ENCODE data around the gene ADAM8.

The ADAM8 gene

GRCh38 chr10:133308421-133309099, 31.9 kb upstream of the ADAM8 start, which contains the start of the genes TUBGCP2 and ZNF511:
Gene TUBGCP2, minus strand, starts transcription at chr10:133308872. Its CDS starts 5,931 bp downstream, at chr10:133302941.
Gene ZNF511, plus strand, starts transcription at chr10:133308914. Its CDS starts 30 bp downstream, at chr10:133308944.
- DNase-seq, result peak; percentile 83 to 84

DNA sequence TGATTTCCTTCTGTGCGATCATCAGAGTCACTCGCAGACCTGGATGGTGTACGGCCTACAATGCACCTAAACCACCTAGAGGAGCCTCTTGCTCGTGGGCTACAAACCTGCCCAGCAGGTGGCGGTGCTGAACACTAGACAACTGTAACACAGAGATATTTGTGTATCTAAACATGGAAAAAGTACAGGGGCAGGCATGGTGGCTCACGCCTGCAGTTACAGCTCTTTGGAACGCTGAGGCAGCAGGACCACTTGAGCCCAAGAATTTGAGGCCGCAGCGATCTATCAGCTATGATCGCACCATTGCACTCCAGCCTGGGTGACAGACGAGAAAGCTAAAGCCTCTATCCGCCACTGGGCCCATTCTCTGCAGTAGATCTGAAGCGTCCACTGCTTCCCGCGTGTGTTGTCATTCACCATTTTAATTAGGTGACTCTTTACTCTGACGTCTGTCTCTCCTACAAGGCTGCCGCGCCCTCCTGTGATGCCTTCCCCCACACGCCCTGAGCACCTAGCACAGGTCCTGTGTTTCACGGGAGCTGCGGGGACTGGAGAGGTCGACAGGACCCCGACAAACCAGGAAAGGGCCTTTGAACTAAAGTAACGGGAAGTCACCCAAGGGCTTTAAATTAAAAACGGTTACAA, 31.2 kb upstream of the ADAM8 start:
- peak; percentile 89 to 90 for DNase-seq

DNA sequence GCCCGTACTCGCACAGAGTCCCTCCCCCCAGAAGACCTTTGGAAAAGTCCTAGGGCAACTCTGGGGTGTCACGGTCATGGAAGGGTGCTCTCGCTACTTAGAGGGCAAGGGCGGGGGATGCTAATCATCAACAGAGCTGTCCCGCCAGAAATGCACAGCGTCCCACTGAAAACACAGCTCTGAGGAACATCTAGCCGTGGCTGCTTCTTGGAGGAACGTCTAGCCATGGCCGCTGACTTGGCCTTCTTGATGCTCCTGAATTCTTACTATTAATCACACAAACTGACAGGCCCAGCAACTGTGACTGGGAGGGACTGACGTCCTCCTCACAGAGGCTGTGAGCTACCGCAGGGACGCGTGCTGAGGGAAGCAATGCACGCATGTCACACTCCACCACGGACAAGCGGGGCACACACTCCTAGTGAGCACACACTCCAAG, 30.3 kb upstream of the ADAM8 start:
- no peak for DNase-seq

DNA sequence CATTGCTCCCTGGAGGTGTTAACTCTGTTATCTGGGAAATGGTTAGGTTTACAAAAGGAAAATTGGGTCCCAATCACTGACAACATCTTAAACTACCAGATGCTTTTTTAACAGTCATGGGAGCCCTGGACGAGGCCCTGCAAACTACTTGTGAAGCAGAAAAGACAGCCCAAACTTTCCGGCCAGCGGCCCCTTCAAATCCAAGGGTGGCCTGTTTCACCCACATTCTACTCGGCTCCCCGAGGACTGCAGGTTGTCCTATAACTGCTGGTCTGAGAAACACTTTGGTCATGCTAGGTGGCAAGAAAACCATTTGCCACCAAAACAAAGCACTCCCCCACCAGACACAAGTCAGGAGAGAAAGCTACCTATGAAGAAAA, 29.4 kb upstream of the ADAM8 start:
- DNase-seq, result no peak

DNA sequence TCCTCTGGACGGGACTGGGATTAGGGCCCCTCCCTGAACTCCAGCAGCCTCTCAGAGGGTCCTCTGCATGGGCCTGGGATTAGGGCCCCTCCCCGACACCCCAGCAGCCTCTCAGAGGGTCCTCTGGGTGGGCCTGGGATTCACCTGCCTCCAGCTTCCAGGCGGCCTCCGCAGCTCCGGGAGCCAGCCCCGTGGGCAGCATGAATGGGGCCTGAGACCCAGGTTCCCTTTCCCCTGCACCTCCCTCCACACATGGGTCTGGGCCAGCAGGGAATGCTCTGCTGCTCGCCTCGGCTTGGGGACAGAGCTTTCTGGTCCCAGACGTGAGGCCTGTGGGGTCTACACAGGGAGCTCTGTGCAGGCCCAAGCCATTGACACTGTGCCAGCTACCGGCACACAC, 26.5 kb upstream of the ADAM8 start:
- DNase-seq, result no peak

DNA sequence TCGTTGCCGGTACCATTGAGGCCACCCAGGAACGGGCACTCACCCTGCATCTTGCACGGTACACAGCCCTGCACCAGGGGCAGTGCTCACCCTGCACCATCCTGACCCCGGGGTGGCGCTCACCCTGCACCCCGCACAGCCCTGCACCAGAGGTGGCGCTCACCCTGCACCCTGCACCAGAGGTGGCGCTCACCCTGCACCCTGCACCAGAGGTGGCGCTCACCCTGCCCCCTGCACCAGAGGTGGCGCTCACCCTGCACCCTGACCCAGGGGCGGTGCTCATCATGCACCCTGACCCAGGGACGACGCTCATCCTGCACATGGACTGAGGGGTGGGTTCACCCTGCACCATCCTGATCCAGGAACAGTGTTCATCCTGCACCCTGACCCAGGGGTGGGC, 25.6 kb upstream of the ADAM8 start:
- no peak for DNase-seq

- no peak for DNase-seq
Observed at GRCh38 chr10:133299738-133300137, 23.1 kb upstream of the ADAM8 start.

- no peak for DNase-seq
Observed at GRCh38 chr10:133299224-133299623, 22.6 kb upstream of the ADAM8 start.

DNA sequence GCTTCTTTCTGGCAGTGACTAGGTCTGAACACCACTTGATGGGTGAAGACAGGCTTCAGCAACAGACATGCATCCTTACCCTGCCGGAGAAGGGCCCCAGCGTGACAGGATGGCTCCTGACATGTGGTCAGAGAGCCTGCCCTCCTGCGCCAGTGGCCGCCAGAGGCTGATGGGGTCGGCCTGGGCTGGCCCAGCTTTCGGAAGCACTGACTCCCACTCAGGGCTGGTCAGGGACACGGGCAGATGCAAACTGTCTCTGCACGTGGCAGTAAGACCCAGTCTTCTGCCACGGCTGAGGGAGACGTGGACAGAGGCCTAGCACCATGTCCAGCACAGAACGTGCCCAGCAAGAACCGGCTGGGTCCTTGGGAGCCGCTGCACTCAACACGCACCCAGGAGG, 21.8 kb upstream of the ADAM8 start:
- no peak for DNase-seq

DNA sequence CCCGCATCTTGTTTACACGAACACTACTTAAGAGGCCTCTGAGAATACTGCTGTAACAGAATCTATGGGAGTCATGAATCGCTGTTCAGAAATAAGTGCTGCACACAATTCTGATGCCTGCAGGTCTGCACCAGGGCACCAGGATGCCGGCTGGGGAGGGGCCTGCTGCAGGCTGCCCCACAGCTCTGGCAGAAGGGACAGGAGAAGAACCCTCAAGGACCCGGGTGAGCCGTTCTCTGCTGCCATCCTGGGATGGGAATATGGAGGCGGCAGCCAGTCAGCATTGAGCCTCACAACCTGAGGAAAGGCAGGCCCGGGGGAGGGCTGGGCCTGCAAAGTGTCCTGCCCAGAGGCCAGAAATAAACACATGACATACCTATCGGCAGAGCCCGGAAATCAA, 20.8 kb upstream of the ADAM8 start:
- no peak for DNase-seq

- no peak for DNase-seq
Observed at GRCh38 chr10:133295426-133296320, 19.0 kb upstream of the ADAM8 start.

DNA sequence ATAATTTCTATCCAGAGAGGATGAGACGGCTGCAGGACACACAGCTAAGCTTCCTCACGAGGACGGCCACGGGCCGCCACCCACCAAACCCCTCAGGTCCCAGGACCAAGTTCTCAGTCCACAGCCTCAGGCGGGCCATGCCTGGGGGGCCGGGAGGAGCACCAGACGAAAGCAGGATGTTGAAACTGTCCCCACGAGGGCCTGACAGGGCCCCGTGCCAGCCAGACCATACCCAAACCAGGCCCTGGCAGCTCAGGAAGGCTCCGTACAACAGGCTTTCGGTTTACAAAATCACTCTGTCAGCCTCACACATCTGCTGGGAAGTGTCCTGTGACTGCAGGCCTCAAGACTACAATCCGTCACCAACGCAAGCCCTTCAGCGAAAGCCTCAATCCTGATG, 17.5 kb upstream of the ADAM8 start:
- no peak for DNase-seq

DNA sequence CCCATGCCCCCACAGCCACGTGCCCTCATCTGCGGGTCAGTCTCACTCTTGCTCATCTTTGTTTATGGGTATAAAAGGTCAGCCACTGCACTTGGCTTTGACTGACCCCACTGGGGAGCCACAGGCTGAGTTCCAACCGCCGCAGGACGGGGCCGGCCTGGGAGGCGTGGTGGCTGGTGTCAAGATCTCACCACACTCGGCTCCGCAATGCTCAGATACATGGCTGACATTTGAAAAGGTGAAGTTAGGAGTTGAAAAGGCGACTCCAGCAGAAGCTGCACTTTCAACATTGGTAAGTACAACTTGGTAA, 17.1 kb upstream of the ADAM8 start:
- no peak for DNase-seq

DNA sequence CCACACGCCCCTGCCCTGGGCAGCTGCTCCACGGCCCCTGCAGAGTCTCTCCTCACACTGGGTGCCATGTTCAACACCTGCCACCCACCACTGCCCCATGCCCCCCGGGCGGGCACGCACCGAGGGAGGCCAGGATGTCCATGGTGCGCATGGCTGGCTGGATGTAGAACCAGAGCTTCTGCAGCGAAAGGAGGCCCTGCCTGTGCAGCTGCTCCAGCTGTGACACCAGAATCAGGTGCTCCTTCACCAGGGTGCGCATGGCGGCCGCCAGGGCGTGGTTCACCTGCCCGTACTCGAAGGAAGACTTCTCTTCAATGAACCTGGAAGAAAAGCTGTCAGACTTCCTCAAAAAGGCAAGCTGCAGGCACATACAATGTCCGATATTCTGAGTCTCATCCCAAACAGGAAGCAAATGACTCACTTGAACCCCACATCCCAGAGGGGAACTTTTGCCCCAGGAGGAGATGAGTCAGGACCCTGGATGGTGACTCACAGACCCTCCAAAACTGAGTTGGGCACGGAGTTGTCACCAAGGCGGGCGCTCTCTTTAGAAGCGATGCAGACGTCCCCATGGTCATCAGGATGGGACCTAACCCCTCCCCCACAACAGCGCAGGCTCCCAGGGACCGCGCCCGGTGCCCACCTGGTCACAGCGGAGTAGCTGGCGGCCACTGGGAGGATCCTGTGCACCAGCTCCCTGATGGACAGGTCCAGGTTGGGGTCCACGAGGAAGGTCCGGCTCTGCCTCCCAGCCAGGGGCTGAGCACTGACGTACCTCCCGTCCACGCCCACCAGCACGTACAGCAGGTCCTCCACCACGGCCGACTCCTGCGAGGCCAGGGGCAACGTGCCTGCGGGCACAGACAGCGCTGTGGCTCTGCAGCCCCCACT, 16.5 kb upstream of the ADAM8 start:
- no peak for DNase-seq

DNA sequence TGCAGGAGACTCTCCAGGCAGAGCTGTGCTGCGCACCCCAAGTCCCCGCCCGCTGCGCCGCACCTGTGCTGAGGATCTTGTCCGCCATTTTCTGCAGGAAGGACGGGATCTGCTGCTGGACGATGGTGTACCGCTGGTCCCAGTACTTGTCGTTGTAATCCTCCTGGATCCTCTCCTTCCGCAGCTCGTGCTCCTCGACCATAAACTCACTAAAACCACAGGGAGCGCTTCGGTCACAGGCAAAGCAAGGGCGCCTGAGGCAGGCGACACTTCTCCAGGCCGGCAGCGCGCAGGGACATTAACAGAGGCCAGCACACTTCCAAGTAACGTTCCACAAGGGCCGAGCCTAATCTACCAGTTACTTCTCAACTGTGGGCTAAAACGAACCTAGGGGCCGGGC, 13.1 kb upstream of the ADAM8 start:
- no peak for DNase-seq

DNA sequence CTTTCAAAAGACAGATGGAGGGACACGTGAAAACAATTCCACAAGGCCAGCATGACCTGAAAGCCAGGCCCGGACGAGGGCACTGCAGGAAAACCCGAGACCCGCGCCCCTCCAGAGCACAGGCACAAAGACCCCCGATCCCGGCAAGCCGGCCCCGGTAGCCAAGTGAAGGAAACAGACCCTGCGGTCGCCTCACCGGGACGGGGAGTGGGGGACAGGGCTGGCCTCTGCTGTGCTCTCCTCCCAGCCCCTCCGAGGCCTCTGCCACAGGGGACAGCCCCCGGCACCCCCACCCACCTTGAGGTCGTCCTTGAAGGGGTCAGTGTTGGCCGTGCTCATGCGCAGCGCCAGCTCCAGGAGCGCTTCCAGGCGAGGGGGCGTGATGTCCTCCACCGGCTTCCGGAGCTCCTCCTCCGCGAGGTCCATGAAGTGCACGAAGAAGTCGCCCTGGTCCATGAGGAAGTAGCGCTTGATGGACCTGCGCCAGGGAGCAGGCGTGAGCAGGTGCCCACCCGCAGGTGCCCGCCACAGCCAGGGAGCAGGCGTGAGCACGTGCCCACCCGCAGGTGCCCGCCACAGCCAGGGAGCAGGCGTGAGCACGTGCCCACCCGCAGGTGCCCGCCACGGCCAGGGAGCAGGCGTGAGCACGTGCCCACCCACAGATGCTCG, 11.3 kb upstream of the ADAM8 start:
- DNase-seq, result no peak

GRCh38 chr10:133286366-133286765, 9.7 kb upstream of the ADAM8 start:
- DNase-seq, result no peak

GRCh38 chr10:133285217-133285616, 8.5 kb upstream of the ADAM8 start:
- no peak for DNase-seq

DNA sequence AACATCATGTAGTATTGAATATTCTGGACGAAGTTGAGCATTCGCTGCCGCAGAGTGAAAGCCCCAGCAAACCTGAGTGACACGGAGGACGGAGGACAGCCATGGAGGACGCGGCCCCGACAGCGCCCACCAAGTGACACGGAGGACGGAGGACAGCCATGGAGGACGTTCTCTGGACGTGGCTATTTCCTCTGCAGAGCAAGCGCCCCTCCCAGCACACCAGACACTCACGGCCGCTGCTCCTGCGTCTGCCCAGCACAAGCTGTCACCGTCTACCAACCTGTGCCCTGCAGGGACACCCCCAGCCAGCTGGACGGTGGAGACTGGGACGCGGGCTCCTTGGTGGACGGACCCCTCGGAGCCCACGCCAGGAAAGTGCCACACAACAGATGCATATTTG, 7.3 kb upstream of the ADAM8 start:
- no peak for DNase-seq

DNA sequence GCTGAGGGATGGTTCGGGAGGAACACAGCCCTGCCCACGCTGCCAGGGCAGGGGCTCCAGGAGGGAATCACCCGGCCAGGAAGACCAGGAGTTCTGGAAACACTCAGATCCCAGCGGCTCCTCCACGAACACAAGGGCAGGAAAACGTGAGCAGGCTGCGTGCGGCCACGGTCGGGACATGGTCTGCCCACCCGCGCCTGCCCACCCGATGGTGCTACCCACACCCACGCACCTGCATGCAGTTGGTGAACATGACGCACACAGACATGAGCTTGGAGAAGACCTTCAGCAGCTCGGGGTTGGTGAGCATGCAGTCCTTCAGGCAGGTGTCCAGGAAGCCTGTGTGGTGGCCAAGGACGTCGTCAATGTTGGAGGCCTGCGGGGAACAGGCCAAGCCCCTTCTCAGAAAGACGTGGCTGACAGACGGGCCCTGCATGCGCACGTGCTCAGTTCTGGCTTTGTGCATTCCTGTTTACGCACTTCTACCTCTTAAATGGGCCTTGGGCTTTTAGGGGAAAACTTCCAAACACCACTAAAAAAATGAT, 6.2 kb upstream of the ADAM8 start:
- no peak for DNase-seq

DNA sequence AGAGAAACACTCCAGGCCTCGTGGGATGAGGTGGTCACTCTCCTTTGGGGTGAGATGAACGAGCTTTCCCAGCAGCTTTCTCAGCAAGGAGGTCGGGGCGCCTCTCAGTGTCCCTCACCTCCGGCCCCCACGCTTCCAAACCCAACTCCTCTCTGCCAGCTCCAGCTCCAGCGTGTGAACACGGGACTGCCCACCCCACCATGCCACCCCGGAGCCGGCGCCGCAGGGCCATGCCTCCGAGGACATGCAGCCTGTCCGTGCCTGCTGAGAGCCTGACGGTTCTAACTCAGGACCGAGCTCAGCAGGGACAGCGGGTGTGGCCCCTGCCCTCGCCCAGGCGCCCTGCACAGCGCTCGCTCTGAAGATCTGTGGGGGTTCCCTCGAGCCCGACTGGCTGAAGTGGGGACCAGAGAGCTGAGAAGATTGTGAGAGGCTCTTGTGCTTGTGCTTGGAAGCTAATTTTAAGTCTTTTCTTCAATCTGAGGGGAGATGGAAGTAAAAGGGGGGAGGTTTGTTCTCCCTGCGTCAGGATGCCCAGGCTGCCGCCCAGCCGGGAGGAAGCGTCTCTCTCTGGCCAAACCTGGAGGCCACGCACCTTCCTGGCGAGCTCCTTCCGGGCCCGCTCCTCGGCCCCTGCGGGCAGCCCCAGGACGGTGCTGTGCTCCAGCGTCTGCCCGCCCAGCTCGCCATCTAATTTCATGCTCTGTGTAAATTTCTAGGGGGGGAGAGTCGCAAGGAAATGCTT, 5.1 kb upstream of the ADAM8 start:
- no peak for DNase-seq

Data from activated CD4-positive, alpha-beta T cell treated with anti-CD3 and anti-CD28 coated beads, Interleukin-2, amount 50 U/mL, for 4 hours (primary cell).